WERI-Rb-1 (cell line): ENCODE measurements around the gene GPC4.
A peak's percentile ranks its signal among the peaks of the same experiment; 100 is the strongest.

Experiments used
- DNase-seq: peaks from one replicate; pipeline ENCODE4 v3.0.0-alpha.2; 2020
- H3K27ac ChIP-seq: fragments of 250-450 bp; sonication (Bioruptor Pico); 2 replicates; pipeline ENCODE4 v1.5.1; 2020; ENCODE audit warnings: mild to moderate bottlenecking, moderate library complexity
- H3K27me3 ChIP-seq: fragments of 250-450 bp; sonication (Bioruptor Pico); 2 replicates; pipeline ENCODE4 v1.5.1; 2021; ENCODE audit warnings: mild to moderate bottlenecking, low read depth, moderate library complexity; ENCODE audit not compliant: insufficient read depth, severe bottlenecking
- H3K36me3 ChIP-seq: fragments of 250-450 bp; sonication (Bioruptor Pico); 2 replicates; pipeline ENCODE4 v1.5.1; 2020; ENCODE audit warnings: mild to moderate bottlenecking, moderate library complexity
- H3K4me3 ChIP-seq: 2 replicates; pipeline ENCODE4 v1.5.1; 2011; ENCODE audit warnings: low read depth, mild to moderate bottlenecking, control low read depth, low read length
- H3K9me3 ChIP-seq: fragments of 250-450 bp; sonication (Bioruptor Pico); 2 replicates; pipeline ENCODE4 v1.5.1; 2021; ENCODE audit warnings: mild to moderate bottlenecking, moderate library complexity; ENCODE audit not compliant: severe bottlenecking
- TF ChIP-seq, protein P1 (sequence below): IDR thresholded peaks from 2 replicates; pipeline ENCODE4 v1.5.1; 2011; ENCODE audit warnings: low read depth, mild to moderate bottlenecking, control low read depth, inconsistent platforms, low read length

GPC4 gene

DNA sequence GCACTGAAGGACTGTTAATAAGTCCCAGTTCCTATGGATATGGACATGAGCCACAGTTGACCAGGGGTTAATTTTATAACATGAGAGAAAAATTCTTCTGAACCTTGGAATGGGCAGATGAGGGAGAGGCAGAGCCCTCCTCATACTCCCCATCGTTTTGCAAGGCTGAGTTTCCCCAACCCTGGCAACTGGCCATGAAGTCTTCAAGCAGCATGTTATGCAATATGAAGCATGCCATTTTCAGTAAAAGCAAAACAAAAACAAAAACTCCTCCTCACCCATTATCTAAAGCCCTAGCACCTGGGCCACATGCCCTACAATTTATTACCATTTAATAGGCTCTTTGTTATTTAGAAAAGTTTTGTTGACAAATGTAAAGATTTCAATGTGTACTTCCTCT is 64.5 kb downstream of the GPC4 start:
- Histone ChIP-seq H3K27me3 (peaks cover 60% of the 10 kb centered on the region), H3K36me3 (no peaks in the 10 kb centered on the region), H3K27ac (no peak overlapping the region), H3K4me3 (no peak overlapping the region), H3K9me3 (no peaks in the 10 kb centered on the region)
- DNase-seq, result no peak
- TF ChIP-seq, protein P1, sequence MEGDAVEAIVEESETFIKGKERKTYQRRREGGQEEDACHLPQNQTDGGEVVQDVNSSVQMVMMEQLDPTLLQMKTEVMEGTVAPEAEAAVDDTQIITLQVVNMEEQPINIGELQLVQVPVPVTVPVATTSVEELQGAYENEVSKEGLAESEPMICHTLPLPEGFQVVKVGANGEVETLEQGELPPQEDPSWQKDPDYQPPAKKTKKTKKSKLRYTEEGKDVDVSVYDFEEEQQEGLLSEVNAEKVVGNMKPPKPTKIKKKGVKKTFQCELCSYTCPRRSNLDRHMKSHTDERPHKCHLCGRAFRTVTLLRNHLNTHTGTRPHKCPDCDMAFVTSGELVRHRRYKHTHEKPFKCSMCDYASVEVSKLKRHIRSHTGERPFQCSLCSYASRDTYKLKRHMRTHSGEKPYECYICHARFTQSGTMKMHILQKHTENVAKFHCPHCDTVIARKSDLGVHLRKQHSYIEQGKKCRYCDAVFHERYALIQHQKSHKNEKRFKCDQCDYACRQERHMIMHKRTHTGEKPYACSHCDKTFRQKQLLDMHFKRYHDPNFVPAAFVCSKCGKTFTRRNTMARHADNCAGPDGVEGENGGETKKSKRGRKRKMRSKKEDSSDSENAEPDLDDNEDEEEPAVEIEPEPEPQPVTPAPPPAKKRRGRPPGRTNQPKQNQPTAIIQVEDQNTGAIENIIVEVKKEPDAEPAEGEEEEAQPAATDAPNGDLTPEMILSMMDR, result no peak

DNA sequence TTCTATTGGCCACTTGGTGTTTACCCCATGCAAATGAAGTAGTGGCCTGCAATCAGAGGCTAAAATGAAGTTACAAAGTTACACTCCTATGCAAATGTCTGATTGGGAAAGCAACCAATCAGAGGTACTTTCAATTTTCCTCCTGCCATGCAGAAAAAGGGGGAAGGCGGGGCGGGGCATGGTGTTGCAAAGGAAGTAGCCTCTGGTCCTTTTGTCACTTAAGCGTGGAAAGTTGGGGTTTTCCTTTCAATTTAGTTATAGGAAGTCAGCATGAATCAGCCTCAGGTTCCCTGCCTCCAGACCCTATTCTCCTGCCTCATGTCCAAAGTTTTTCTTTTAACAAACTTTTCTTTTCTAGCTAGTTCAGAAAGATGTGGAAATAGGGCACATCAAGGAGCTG is 69.3 kb downstream of the GPC4 start:
- no peak for DNase-seq
- H3K9me3 ChIP-seq, result no peaks in the 10 kb centered on the region
- H3K27ac ChIP-seq, result no peak overlapping the region
- TF ChIP-seq, protein P1, result no peak
- H3K4me3 ChIP-seq, result no peak overlapping the region
- H3K27me3 ChIP-seq, result peaks cover 59% of the 10 kb centered on the region
- no peaks in the 10 kb centered on the region for H3K36me3 ChIP-seq

DNA sequence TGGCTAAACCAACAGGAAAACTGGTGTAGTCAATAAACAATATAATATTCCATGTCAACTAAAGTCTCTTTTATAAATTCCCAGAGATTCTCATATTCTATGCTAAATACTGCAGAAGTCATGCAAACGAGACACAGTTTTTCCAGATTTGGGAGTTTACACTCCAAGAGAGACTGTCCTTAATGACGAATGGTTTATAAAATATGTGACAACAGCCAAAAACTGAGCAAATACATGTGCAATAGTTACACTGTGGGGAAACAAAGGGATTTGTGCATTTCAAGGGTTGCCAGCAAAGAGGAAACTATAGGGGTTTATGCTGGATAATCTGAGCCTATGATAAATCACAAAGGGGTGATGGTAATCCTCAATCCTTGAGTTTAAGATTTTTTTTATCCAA is 75.7 kb downstream of the GPC4 start:
- Histone ChIP-seq H3K27me3 (peaks cover 44% of the 10 kb centered on the region), H3K4me3 (no peak overlapping the region), H3K9me3 (no peaks in the 10 kb centered on the region), H3K36me3 (no peaks in the 10 kb centered on the region), H3K27ac (no peak overlapping the region)
- TF ChIP-seq, protein P1, result no peak
- no peak for DNase-seq

DNA sequence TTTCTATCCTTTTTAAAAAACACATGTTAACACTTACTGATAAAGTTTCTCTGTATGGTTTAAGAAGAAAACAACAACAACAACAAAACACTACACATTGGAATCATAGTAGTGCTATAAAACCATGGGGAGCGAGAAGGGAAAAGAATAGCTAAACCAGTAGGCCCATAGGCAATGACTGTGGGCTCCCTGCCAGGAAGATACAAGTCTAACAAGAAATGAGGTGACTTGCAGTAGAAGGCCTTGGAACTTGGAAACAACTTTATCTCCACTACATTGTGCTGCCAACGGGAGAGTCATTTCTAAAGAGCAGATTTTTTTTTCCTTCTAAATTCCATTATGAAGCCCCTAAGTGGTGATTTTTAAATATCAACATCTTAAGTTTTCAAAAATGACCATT is 78.0 kb downstream of the GPC4 start:
- TF ChIP-seq, protein P1, result no peak
- no peaks in the 10 kb centered on the region for H3K9me3 ChIP-seq
- DNase-seq, result no peak
- no peaks in the 10 kb centered on the region for H3K36me3 ChIP-seq
- H3K27ac ChIP-seq, result no peak overlapping the region
- peaks cover 38% of the 10 kb centered on the region for H3K27me3 ChIP-seq
- H3K4me3 ChIP-seq, result no peak overlapping the region

DNA sequence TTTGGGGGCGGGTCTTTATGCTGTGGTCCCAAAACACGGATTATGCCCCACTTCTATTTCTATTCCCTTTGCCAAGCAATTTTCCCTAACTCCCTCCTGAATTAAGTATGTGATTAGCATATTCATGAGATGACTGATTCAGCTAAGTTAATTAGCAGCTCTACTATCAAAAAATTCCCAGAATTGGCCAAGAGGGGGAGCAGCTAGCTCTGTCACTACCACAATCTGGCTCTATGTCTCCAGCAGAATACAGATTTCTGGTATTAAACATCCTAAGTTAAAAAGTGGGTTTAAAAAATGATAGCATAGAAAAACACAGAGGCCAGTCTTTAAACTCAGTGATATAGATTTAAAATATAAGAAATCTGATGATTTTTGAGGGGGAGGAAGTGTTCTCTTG is 80.3 kb downstream of the GPC4 start:
- TF ChIP-seq, protein P1, result peak; percentile 15; the same call in 1 of the 2 replicates
- no peaks in the 10 kb centered on the region for H3K9me3 ChIP-seq
- DNase-seq, result peak; percentile 6
- H3K4me3 ChIP-seq, result no peak overlapping the region
- H3K27me3 ChIP-seq, result peaks cover 25% of the 10 kb centered on the region
- no peaks in the 10 kb centered on the region for H3K36me3 ChIP-seq
- no peak overlapping the region for H3K27ac ChIP-seq

DNA sequence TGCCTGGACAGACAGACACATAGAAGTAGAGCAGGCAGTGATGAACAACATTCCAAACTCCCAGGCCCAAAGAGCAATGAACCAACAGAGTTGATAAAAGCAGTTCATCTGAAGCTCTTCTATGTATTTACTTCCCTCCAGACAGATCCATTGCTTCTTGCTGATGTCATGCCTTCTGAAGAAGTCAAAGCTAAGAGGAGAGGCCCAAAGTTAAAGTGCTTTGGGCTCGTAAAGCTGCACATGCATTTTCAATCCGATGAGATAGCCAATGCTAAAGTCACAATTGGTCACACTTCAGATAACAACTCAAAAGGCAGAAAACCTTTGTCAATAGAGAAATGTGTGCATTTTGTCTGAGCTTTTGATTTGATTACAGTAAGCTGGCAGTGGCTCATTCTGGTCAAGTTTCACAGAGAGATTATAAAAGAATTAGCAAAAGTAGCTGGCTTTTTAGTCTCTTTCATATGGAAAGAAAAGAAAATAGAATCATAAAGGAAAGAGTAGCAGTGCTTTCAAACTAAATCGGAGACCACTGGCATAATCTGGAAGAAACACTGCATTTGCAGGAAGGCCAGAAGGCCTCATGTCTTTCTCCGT is 82.0 kb downstream of the GPC4 start:
- DNase-seq, result no peak
- TF ChIP-seq, protein P1, result no peak
- Histone ChIP-seq H3K9me3 (no peaks in the 10 kb centered on the region), H3K36me3 (no peaks in the 10 kb centered on the region), H3K27ac (no peak overlapping the region), H3K4me3 (no peak overlapping the region), H3K27me3 (peaks cover 25% of the 10 kb centered on the region)
